Stomach smooth muscle (tissue), 2 donors: ENCODE measurements around the gene SESN3.

ENCODE experiments used
- H3K27ac ChIP-seq: one replicate; pipeline ENCODE4 v1.7.0; 2013; ENCODE audit warnings: mild to moderate bottlenecking, low read length, inconsistent platforms
- H3K27me3 ChIP-seq, 2 donors: one replicate each; pipeline ENCODE4 v1.7.0; 2013; ENCODE audit warnings: low read length in 2 of 2; ENCODE audit not compliant: insufficient read depth in 2 of 2, control insufficient read depth in 1 of 2
- H3K36me3 ChIP-seq, 2 donors: one replicate each; pipeline ENCODE4 v1.7.0; 2013; ENCODE audit warnings: low read length in 2 of 2; ENCODE audit not compliant: control insufficient read depth in 2 of 2, insufficient read depth in 2 of 2
- H3K4me1 ChIP-seq: one replicate; pipeline ENCODE4 v1.7.0; 2013; ENCODE audit warnings: low read length; ENCODE audit not compliant: control insufficient read depth, insufficient read depth
- H3K4me3 ChIP-seq, 2 donors: one replicate each; pipeline ENCODE4 v1.7.0; 2013; ENCODE audit warnings: low read length in 2 of 2
- H3K9ac ChIP-seq, 2 donors: one replicate each; pipeline ENCODE4 v1.7.0; 2013; ENCODE audit warnings: low read length in 2 of 2, mild to moderate bottlenecking in 1 of 2
- H3K9me3 ChIP-seq, 2 donors: one replicate each; pipeline ENCODE4 v1.7.0; 2013; ENCODE audit warnings: low read length in 2 of 2; ENCODE audit not compliant: control insufficient read depth in 2 of 2
- donor health status: healthy.
- donor health status: Pancreatic carcinoma.

The SESN3 gene

GRCh38 chr11:95248666-95249467, 17.9 kb upstream of the SESN3 start:
- Histone ChIP-seq H3K27me3 (no peaks in the 10 kb centered on the region), H3K27ac (no peak overlapping the region), H3K36me3 (no peaks in the 10 kb centered on the region), H3K9ac (no peak overlapping the region), H3K4me3 (no peak overlapping the region), H3K9me3 (no peaks in the 10 kb centered on the region), H3K4me1 (peaks cover 2% of the 10 kb centered on the region)

GRCh38 chr11:95247883-95248282, 16.9 kb upstream of the SESN3 start:
- Histone ChIP-seq H3K9ac (no peak overlapping the region), H3K4me3 (no peak overlapping the region), H3K4me1 (no peaks in the 10 kb centered on the region), H3K36me3 (no peaks in the 10 kb centered on the region), H3K27me3 (no peaks in the 10 kb centered on the region), H3K27ac (no peak overlapping the region), H3K9me3 (no peaks in the 10 kb centered on the region)

GRCh38 chr11:95247127-95247684, 16.2 kb upstream of the SESN3 start:
- no peaks in the 10 kb centered on the region for H3K27me3 ChIP-seq
- no peak overlapping the region for H3K27ac ChIP-seq
- H3K9me3 ChIP-seq, result no peaks in the 10 kb centered on the region
- no peak overlapping the region for H3K9ac ChIP-seq
- H3K36me3 ChIP-seq, result no peaks in the 10 kb centered on the region
- no peak overlapping the region for H3K4me3 ChIP-seq
- no peaks in the 10 kb centered on the region for H3K4me1 ChIP-seq

- Histone ChIP-seq H3K9me3 (no peaks in the 10 kb centered on the region), H3K27me3 (no peaks in the 10 kb centered on the region), H3K27ac (no peak overlapping the region), H3K36me3 (no peaks in the 10 kb centered on the region), H3K9ac (no peak overlapping the region), H3K4me3 (no peak overlapping the region), H3K4me1 (no peaks in the 10 kb centered on the region)
These were observed 14.6 kb upstream of the SESN3 start for GRCh38 chr11:95245581-95245980.

GRCh38 chr11:95245038-95245437, 14.0 kb upstream of the SESN3 start:
- H3K36me3 ChIP-seq, result no peaks in the 10 kb centered on the region
- H3K9me3 ChIP-seq, result no peaks in the 10 kb centered on the region
- H3K4me3 ChIP-seq, result no peak overlapping the region
- H3K27me3 ChIP-seq, result no peaks in the 10 kb centered on the region
- no peak overlapping the region for H3K9ac ChIP-seq
- H3K27ac ChIP-seq, result no peak overlapping the region
- H3K4me1 ChIP-seq, result no peaks in the 10 kb centered on the region

- Histone ChIP-seq H3K4me1 (no peaks in the 10 kb centered on the region), H3K36me3 (no peaks in the 10 kb centered on the region), H3K9ac (no peak overlapping the region), H3K27ac (no peak overlapping the region), H3K27me3 (no peaks in the 10 kb centered on the region), H3K4me3 (no peak overlapping the region), H3K9me3 (no peaks in the 10 kb centered on the region)
These were observed 12.7 kb upstream of the SESN3 start for GRCh38 chr11:95243673-95244072.

- no peak overlapping the region for H3K9ac ChIP-seq
- H3K36me3 ChIP-seq, result no peaks in the 10 kb centered on the region
- no peaks in the 10 kb centered on the region for H3K27me3 ChIP-seq
- H3K9me3 ChIP-seq, result no peaks in the 10 kb centered on the region
- no peak overlapping the region for H3K27ac ChIP-seq
- H3K4me3 ChIP-seq, result no peak overlapping the region
- no peaks in the 10 kb centered on the region for H3K4me1 ChIP-seq
These were observed 12.0 kb upstream of the SESN3 start for GRCh38 chr11:95242845-95243605.

GRCh38 chr11:95242091-95242844, 11.3 kb upstream of the SESN3 start:
- Histone ChIP-seq H3K4me3 (no peak overlapping the region), H3K9me3 (no peaks in the 10 kb centered on the region), H3K27me3 (no peaks in the 10 kb centered on the region), H3K9ac (no peak overlapping the region), H3K36me3 (no peaks in the 10 kb centered on the region), H3K4me1 (no peaks in the 10 kb centered on the region), H3K27ac (no peak overlapping the region)

GRCh38 chr11:95241681-95242081, 10.7 kb upstream of the SESN3 start:
- Histone ChIP-seq H3K9ac (no peak overlapping the region), H3K27ac (no peak overlapping the region), H3K4me3 (no peak overlapping the region)

GRCh38 chr11:95239871-95240649, 9.1 kb upstream of the SESN3 start:
- H3K9me3 ChIP-seq, result no peaks in the 10 kb centered on the region
- no peaks in the 10 kb centered on the region for H3K4me1 ChIP-seq
- no peak overlapping the region for H3K9ac ChIP-seq
- no peak overlapping the region for H3K27ac ChIP-seq
- no peak overlapping the region for H3K4me3 ChIP-seq
- no peaks in the 10 kb centered on the region for H3K27me3 ChIP-seq
- no peaks in the 10 kb centered on the region for H3K36me3 ChIP-seq

More at GRCh38 chr11:95241681-95242081, 10.7 kb upstream of the SESN3 start:
- H3K9me3 ChIP-seq, result no peaks in the 10 kb centered on the region
- H3K27me3 ChIP-seq, result no peaks in the 10 kb centered on the region
- H3K36me3 ChIP-seq, result no peaks in the 10 kb centered on the region
- no peaks in the 10 kb centered on the region for H3K4me1 ChIP-seq
